Panc1 (cell line): ENCODE measurements around the gene RNF41.

Source experiments
- CTCF ChIP-seq: fragments of 450-650 bp; IDR thresholded peaks from 2 replicates; pipeline ENCODE4 v1.5.1; 2017; ENCODE audit warnings: mild to moderate bottlenecking
- POLR2AphosphoS5 ChIP-seq: IDR thresholded peaks from 2 replicates; pipeline ENCODE4 v1.6.1; 2012; ENCODE audit warnings: mild to moderate bottlenecking, low read depth, low read length, moderate library complexity
- REST ChIP-seq, 2 experiments: IDR thresholded peaks; 2 replicates each; pipeline ENCODE4 v1.6.1; 2011 to 2012; ENCODE audit warnings: low read depth in 2 of 2, control low read depth in 1 of 2, low read length in 1 of 2, mild to moderate bottlenecking in 1 of 2, moderate library complexity in 1 of 2; ENCODE audit not compliant: insufficient read depth in 1 of 2

GRCh38 chr12:56244494-56244893 lies 22.8 kb upstream of the RNF41 start:
- TF ChIP-seq CTCF (no peak), POLR2AphosphoS5 (no peak), REST (IDR thresholded peaks at IDR 0.05; ENCODE audit: insufficient read depth in 1 of 2, low read depth in 2 of 2, low read length in 1 of 2) (no peak)
